IgD-negative memory B cell (primary cell): Measurements from ENCODE around the gene CTIF. TPM values are rescaled to one million over a fixed set of nuclear protein-coding genes. Genes with fewer than 3 reads are reported as not detected.
"Not testable (repeated sequence)": the region's sequence is repeated elsewhere in the genome, so short reads cannot be mapped to it uniquely, and the experiment has no call there.

Experiments used
- H3K27ac Mint-ChIP-seq, 3 donors: one replicate each; pipeline ENCODE4 v1.8.0; 2020 to 2022; ENCODE audit warnings: mild to moderate bottlenecking in 3 of 3, mixed read lengths in 3 of 3, moderate library complexity in 1 of 3
- H3K27me3 Mint-ChIP-seq: one replicate; pipeline ENCODE4 v1.8.0; 2021; ENCODE audit warnings: mixed read lengths
- H3K36me3 Mint-ChIP-seq: one replicate; pipeline ENCODE4 v1.8.0; 2020; ENCODE audit warnings: mild to moderate bottlenecking, mixed read lengths
- H3K4me1 Mint-ChIP-seq, 3 donors: one replicate each; pipeline ENCODE4 v1.8.0; 2020 to 2022; ENCODE audit warnings: mixed read lengths in 3 of 3, mild to moderate bottlenecking in 1 of 3
- H3K4me3 Mint-ChIP-seq, 4 donors: one replicate each; pipeline ENCODE4 v1.8.0; 2020 to 2022; ENCODE audit warnings: mild to moderate bottlenecking in 4 of 4, mixed read lengths in 4 of 4, moderate library complexity in 3 of 4
- H3K9me3 Mint-ChIP-seq, 3 donors: one replicate each; pipeline ENCODE4 v1.8.0; 2020 to 2021; ENCODE audit warnings: mixed read lengths in 3 of 3, mild to moderate bottlenecking in 1 of 3
- polyA plus RNA-seq: library from polyadenylated mRNA; unstranded; fragments of 300-500 nt; fragmentation: Illumina TruSeq; gene quantifications from one replicate; pipeline ENCODE4 v1.2.3, GENCODE V29; 2021

CTIF gene
- polyA plus RNA-seq, 1 donor from 2014 or later: not detected

DNA sequence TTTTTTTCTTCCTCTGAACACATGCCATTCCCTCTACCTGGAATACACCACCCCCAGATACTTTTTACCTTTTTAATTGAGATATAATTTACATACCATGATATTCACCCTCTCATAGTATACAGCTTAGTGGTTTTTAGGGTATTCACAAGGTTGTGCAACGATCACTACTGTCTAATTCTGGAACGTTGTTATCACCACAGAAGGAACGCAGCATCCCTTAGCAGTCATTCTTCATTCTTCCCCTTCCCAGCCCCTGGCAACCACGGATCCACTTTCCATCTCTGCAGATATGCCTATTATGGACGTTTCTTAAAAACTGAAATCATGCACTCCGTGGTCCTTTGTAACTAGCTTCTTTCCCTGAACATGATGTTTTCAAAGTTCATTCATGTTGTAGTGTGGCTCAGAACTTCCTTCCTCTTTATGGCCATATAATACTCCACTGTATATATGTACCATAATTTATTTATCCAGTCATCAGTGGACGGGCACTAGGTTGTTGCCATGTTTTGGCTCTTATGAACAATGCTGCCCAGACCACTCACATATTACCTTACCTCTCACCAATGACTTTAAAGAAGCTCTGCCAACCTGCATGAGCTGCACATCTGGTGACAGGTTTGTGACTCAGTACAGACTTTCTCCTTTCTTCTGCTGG lies 168.9 kb downstream of the CTIF start:
- peaks cover 0 to 5% (median 0%) of the 10 kb centered on the region in 3 donors for H3K4me1 Mint-ChIP-seq
- peak overlapping the region in 1 of 3 donors; percentile 51 for H3K27ac Mint-ChIP-seq
- H3K4me3 Mint-ChIP-seq: no peak overlapping the region
- H3K36me3 Mint-ChIP-seq: no peaks in the 10 kb centered on the region
- H3K27me3 Mint-ChIP-seq: no peaks in the 10 kb centered on the region
- H3K9me3 Mint-ChIP-seq: peaks cover 0 to 7% (median 5%) of the 10 kb centered on the region in 3 donors

DNA sequence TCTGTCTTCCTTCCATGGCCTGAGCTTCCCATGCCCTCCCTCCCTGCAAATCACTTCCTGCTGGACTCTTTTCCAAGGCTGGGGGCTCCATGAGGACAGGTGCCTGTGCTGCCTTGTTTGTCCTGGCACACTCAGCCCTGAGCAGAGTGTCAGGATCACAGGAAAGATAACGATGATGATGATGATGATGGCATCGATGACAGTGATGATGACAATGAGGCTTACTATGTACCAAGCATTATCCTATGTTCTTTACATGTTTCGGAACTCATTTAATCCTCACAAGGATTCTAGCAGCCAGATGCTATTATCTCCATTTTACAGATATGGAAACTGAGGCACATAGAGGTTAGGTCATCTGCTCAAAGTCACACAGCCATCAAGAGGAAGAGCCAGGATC lies 170.0 kb downstream of the CTIF start:
- Mint-ChIP-seq H3K36me3 (no peaks in the 10 kb centered on the region), H3K9me3 (peaks cover 0 to 7% (median 5%) of the 10 kb centered on the region in 3 donors), H3K4me1 (peaks cover 0 to 5% (median 0%) of the 10 kb centered on the region in 3 donors), H3K27me3 (no peaks in the 10 kb centered on the region), H3K4me3 (peak overlapping the region in 1 of 4 donors; percentile 41), H3K27ac (peak overlapping the region in 1 of 3 donors; percentile 83)

DNA sequence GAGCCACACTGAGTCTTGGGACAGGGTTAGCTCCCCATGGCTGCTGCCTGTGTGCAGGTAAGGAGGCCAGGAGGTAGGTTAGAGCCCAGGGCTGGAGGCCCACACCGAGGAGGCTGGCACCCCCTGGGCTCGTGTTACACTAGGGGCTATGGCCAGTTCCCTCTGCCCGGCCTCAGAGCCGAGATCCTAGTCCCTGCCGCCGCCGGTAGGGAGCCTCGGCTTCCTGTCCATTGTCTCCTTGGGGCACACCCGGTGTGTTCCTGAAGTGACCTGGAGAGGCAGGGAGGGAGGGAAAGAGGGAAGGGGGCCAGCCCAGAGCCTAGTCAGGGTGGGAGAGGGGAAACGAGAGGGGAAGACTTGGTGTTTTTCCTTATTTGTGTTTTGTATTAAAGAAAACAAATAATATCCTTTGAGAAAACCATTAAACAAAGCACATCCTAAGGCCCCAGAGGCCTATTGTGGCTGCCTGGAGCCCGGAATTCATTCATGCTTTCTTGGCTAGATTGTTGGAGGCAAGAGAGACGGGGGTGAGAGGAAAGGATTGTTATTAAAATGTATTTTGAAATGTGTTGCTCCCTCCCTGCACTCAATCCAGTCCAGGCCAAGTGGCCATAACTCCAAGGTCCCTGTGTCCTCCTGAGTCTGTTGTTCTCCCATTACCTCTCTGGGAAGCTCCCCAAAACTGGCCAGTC lies 170.7 kb downstream of the CTIF start:
- Mint-ChIP-seq H3K27me3 (no peaks in the 10 kb centered on the region), H3K4me3 (no peak overlapping the region), H3K36me3 (no peaks in the 10 kb centered on the region), H3K4me1 (peaks cover 0 to 3% (median 0%) of the 10 kb centered on the region in 3 donors), H3K9me3 (peaks cover 0 to 7% (median 5%) of the 10 kb centered on the region in 3 donors), H3K27ac (no peak overlapping the region)

DNA sequence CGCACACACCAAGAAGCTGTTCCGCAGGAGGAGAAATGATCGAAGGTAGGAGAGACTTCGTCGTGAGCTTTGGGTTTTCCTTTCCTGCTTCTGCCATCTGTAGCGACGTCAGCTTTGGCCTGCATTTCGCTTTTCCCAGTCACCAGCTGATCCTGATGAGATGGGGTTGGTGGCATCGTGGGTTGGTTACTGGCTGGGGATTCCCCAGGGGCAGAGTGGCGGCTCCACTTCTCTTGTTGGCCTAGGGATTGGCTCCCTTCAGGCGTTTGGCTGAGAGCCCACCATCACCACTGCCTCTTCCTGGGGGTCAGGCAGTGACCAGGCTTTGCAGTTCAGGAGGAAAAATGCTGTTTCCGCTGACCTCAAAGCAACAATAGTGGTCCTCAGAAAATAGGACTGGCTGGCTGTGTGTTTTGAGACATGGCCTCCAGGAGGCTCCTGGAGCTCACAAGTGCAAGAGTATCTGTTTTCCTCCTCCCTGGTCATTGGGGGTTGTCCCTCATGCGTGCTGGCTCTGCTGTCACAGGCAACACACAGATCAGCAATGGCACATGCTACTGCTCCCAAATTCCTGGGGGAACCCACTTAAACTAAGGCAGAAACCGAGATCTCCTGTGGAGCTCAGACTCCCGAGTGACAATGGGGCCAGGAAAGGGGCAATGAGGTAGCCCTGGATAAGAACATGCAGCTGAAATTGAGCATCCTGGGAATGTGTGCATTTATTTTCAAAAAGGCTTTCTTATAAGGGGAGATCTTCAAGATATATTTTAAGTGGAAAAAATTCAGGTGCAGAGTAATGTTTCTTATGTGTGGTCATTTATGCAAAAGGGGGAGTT lies 173.0 kb downstream of the CTIF start:
- Mint-ChIP-seq H3K36me3 (no peaks in the 10 kb centered on the region), H3K4me1 (peaks cover 3 to 7% (median 6%) of the 10 kb centered on the region in 3 donors), H3K4me3 (no peak overlapping the region), H3K27me3 (no peaks in the 10 kb centered on the region), H3K9me3 (peaks cover 0 to 7% (median 5%) of the 10 kb centered on the region in 3 donors), H3K27ac (no peak overlapping the region)

DNA sequence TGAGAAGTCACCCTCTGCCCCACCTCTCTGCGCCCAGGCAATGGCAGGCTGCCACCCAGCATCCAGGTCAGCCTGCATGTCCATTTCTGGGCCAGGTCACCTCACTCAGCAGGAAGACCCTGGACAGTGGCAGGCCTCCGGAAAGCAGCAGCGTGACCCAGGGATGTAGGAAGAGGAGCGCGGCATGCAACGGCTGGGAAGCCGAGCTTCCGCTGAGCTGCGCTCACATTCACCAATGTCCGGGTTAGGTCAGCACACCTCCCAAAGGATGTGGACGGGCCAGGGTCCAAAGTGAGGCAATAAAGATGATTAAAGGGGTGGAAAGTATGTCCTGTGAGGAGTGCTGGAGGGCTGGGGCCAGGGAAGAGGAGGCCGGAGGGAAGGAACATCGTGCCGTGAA lies 174.5 kb downstream of the CTIF start:
- Mint-ChIP-seq H3K9me3 (no peaks in the 10 kb centered on the region), H3K27me3 (no peaks in the 10 kb centered on the region), H3K27ac (peak overlapping the region in 1 of 3 donors; percentile 31), H3K4me1 (peaks cover 0 to 7% (median 6%) of the 10 kb centered on the region in 3 donors), H3K4me3 (no peak overlapping the region), H3K36me3 (no peaks in the 10 kb centered on the region)

DNA sequence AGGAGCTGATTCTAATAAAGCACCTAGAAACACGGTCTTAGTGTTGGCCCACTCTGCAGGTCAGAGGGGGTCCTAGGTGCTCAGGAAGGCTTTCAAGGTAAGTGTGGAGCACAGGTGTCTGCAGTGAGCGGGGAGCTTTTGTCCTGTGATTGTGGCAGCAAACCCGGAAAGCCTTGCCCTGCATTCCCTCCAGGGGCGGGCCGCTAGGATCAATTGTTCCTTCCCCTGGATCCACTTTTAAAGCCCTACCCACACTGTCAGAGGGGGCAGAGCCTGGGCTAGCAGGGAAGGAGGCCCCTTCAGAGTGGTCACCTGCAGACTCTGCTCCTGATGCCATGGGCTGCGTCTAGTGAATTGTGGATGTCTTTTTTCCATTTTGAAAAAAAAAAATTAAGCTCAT lies 176.0 kb downstream of the CTIF start:
- Mint-ChIP-seq H3K27ac (no peak overlapping the region), H3K36me3 (no peaks in the 10 kb centered on the region), H3K4me1 (peaks cover 0 to 7% (median 6%) of the 10 kb centered on the region in 3 donors), H3K27me3 (no peaks in the 10 kb centered on the region), H3K9me3 (no peaks in the 10 kb centered on the region), H3K4me3 (no peak overlapping the region)

DNA sequence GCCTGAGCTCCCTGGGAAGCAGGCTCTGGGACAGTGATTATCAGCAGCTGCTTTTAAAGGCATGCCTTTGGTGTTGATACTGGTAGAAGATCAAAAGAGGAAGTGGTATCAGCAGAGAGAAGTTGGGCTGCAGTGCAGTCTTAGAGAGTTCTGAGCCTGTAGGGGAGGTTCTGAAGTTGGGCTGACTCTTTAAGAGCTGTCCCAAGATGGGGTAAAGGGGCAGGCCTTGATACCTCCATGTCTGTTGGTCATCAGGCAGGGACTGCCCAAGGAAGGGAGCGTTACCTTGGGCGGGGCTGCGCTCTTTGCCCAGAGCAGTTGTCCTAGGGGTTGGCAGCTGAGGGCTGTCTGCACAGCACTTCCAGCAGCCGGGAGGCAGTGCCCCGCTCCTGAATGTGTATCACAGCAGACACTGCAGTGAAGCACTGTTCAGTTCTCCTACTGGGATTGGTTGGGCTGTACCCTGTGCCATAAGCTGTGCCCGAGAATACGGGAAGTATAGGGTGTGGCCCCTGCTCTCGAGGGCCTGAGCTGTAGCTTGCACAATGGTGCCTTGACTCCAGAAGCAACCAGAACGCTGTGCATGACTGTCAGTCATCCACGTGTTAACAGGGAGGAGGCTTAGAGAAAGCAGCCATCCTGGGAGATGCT lies 177.0 kb downstream of the CTIF start:
- H3K4me1 Mint-ChIP-seq: peaks cover 0 to 7% (median 6%) of the 10 kb centered on the region in 3 donors
- no peaks in the 10 kb centered on the region for H3K9me3 Mint-ChIP-seq
- H3K36me3 Mint-ChIP-seq: no peaks in the 10 kb centered on the region
- H3K27me3 Mint-ChIP-seq: no peaks in the 10 kb centered on the region
- no peak overlapping the region for H3K4me3 Mint-ChIP-seq
- no peak overlapping the region for H3K27ac Mint-ChIP-seq

DNA sequence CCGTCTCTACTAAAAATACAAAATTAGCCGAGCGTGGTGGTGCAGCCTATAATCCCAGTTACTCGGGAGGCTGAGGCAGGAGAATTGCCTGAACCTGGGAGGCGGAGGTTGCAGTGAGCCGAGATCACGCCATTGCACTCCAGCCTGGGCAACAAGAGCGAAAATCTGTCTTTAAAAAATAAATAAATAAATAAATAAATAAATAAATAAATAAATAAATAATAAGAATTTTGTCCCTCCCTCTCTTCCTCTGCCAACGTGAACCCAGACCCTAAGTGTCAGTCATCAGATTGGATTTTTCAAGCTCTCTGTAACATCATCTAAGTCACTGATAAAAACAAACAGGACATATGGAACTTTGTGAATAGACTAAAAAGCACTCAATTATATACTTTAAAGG lies 178.4 kb downstream of the CTIF start:
- not testable (repeated sequence) for H3K27ac Mint-ChIP-seq, H3K27me3 Mint-ChIP-seq, H3K4me1 Mint-ChIP-seq, H3K9me3 Mint-ChIP-seq, H3K36me3 Mint-ChIP-seq, H3K4me3 Mint-ChIP-seq

DNA sequence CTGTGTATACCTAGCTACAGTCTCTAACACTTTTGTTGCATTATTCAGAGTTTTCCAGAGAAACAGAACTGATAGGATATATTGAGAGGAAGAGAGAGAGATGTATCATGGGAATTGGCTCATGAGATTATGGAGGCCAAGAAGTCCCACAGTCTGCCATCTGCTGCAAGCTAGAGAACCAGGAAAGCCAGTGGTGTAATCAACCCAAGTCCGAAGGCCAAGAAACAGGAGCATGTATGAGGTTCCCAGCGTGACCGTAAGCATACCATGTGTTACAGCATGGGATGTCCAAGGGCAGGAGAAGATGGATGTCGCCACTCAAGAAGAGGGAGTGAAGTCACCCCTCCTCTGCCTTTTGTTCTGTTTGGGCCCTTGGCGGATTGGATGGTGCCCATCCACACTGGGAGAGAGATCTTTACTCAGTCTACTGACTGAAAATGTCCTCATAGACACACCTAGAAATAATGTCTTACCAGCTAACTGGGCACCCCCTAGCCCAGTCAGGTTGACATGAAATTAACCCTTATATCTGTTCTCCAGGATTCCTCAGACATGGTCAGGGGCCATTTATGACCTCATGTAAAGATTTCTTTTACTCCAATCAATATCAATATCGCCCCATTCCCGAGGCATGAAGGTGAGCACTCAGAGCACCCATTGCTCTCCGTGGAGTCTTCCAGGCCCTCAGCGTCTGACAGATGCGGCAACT lies 179.6 kb downstream of the CTIF start:
- Mint-ChIP-seq H3K4me1 (peaks cover 0 to 7% (median 6%) of the 10 kb centered on the region in 3 donors), H3K9me3 (no peaks in the 10 kb centered on the region), H3K27ac (no peak overlapping the region), H3K36me3 (no peaks in the 10 kb centered on the region), H3K4me3 (no peak overlapping the region), H3K27me3 (peaks cover 1% of the 10 kb centered on the region)

DNA sequence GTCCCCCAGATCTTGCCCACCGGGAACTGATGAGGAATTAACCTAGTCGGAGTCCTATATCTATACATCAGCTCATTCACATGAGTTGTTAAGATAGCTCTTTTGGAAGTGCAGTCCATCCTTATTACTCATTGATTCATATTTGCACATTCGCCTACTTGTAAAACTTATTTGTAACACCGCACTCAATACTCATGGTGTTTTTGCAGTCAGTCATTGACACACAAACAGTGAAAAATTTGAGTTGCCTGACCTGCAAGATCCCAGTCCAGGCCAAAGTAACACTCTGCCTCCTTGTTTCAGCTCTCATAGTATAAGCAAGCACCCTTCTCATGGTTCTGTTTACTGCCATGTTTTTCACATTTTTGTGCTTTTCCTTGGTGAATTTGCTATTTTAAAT lies 180.6 kb downstream of the CTIF start:
- peaks cover 1% of the 10 kb centered on the region for H3K27me3 Mint-ChIP-seq
- H3K4me1 Mint-ChIP-seq: peaks cover 0 to 7% (median 6%) of the 10 kb centered on the region in 3 donors
- no peaks in the 10 kb centered on the region for H3K9me3 Mint-ChIP-seq
- H3K27ac Mint-ChIP-seq: no peak overlapping the region
- H3K36me3 Mint-ChIP-seq: no peaks in the 10 kb centered on the region
- no peak overlapping the region for H3K4me3 Mint-ChIP-seq

DNA sequence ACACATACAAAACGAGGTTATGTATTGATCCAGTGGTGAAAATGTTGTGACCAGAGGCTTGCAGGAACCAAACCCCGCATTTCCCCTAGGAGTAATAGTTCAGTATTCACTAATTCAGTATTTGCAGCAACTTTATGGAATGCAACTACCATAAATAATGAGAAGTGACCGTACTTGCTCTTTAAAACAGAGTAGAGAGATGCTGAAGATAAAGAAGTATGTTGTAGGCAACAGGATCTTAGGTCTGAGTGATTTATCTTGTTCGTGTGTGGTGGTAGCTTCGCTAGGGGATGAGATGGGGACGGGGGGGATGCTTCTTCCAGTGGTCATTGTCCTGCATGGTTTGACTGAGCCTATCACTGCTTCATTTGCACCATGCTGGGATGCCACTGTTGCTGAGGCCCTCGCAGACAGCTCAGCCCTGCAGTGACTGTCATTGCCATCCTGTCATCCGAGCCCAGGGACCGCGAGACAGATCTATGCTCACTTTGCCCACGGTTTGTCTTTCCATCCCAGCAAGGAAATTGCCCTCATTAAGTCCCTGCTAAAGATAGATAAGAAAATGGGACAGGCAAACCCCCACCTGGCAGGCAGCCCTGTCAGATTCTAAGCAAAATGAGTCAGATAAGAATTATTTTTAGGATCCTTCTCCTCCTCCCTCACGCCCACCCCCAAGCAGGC lies 181.3 kb downstream of the CTIF start:
- Mint-ChIP-seq H3K4me1 (peaks cover 0 to 7% (median 6%) of the 10 kb centered on the region in 3 donors), H3K9me3 (no peaks in the 10 kb centered on the region), H3K36me3 (no peaks in the 10 kb centered on the region), H3K27me3 (peaks cover 1% of the 10 kb centered on the region), H3K27ac (no peak overlapping the region), H3K4me3 (no peak overlapping the region)

DNA sequence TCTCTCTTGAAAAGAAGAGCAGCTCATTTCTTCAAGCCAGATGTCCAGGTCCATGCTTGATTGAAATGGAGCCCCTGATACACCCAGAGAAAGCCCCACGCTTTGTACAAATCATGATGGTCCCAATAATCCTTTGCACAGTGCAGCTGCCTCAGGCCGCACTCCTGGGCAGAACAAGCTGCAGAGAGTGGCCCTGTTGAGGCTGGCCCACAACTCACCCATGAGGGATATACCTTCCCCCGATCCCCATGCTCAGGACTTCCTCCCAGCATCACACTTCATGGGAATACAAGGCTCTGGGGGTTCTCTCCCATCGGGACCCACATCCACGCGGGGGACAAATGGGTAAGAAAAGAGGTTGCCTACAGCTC lies 181.8 kb downstream of the CTIF start:
- Mint-ChIP-seq H3K4me1 (peaks cover 0 to 3% (median 2%) of the 10 kb centered on the region in 3 donors), H3K27me3 (peaks cover 1% of the 10 kb centered on the region), H3K9me3 (no peaks in the 10 kb centered on the region), H3K27ac (no peak overlapping the region), H3K4me3 (no peak overlapping the region), H3K36me3 (no peaks in the 10 kb centered on the region)

DNA sequence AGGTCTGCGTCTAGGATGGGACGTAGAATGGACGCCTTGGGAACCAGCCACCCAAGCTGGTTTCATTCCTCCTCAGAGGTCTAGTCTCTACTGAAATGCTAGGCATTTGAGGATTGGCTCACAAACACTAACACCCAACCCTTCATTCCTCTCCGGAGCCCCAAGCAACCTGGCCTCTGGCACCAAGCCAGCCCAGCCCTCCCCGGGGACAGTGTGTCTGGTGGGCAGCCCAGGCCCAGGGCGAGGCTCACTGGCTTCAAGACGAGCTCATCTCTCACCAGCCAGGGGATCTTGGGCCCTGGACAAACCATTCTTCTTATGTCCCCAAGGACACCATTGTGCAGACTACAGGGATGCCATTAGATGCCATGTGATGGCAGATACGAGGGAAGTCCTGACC lies 182.5 kb downstream of the CTIF start:
- Mint-ChIP-seq H3K4me1 (no peaks in the 10 kb centered on the region), H3K4me3 (no peak overlapping the region), H3K27ac (no peak overlapping the region), H3K27me3 (peaks cover 1% of the 10 kb centered on the region), H3K9me3 (no peaks in the 10 kb centered on the region), H3K36me3 (no peaks in the 10 kb centered on the region)

DNA sequence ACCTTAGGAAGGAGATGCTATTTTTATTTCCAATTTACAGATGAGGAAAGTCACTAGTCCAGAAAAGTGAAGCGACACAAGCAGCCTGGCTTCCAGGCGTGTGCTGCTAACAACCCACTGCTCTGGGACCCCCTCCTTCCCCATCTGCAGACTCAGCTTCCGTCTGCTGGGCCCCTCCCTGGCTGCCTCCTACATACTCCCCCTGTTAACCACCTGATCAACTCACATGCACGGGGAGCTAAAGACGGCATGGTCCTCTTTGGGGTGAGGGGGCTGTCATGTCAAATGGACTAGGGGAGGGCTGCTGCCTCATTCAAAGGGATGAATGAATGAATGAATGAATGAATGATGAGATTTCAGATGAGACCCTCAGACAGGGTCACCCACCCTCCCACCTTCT lies 184.2 kb downstream of the CTIF start:
- Mint-ChIP-seq H3K27ac (no peak overlapping the region), H3K4me1 (no peaks in the 10 kb centered on the region), H3K27me3 (peaks cover 1% of the 10 kb centered on the region), H3K36me3 (peaks cover under 1% of the 10 kb centered on the region), H3K4me3 (no peak overlapping the region), H3K9me3 (no peaks in the 10 kb centered on the region)
